Activated CD8-positive, alpha-beta memory T cell treated with anti-CD3 and anti-CD28 coated beads for 1 hour (primary cell): ENCODE measurements around the gene UROC1.
A peak's percentile ranks its signal among the peaks of the same experiment; 100 is the strongest.

ENCODE experiments used
- DNase-seq, 2 donors: peaks; one replicate each; pipeline ENCODE4 v3.0.0-alpha.2; 2020; ENCODE audit warnings: low read depth in 1 of 2; ENCODE audit errors: extremely low read depth in 1 of 2

UROC1 gene

DNA sequence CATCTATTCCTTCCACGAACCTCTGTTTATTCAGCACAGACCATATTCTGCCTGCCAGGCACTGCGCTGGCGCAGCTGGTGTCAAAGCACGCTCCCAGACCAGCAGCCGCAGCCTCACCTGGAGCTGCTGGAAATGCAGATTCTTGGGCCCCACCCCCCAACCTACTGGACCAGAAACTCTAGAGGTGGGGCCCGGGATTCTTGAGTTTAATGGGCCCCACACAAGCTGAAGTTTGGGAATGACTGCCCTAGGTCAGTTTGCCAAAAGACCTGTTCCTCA lies 13.4 kb upstream of the UROC1 start:
- no peak for DNase-seq

DNA sequence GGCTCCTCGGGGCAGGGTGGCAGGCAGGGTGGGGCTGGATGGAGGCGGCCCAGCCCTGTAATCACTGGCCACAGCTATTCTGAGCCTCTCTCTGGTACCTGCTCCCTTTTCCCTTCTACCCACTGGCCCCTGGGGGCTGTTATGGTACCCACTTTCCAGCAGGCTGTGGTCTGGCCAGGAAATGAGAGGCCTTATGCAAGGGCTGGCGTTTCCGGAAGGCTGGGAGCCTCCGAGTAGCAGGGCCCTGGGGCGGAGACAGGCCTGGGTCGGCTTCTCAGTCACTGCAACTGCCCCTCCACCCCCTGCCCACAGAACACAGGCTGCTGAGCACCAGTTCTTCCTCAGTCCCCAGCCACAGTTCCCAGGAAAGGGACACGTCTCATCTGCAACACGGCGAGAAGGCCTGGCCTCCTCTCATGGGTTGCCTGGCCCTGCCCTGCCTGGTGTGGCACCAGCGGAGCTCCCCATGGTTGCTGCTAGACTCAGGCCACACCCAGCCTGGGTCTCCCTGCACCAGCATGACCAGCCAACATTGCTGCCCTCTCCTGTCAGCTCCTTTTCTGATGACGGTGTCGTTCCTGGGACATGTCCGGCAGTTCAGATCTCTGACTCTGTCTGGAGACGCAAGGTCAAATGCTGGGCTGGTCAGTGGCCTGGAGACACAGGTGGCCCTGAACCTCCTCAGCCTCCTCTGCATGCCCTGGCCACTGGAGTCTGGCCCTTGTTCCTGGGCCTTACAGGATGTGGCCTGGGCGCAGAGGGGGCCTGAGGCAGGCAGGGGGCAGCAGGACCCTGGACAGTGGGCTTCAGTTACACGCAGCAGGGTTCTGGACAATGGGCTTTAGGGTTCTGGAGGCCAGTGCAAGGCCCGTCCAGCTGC lies 12.8 kb upstream of the UROC1 start:
- no peak for DNase-seq

DNA sequence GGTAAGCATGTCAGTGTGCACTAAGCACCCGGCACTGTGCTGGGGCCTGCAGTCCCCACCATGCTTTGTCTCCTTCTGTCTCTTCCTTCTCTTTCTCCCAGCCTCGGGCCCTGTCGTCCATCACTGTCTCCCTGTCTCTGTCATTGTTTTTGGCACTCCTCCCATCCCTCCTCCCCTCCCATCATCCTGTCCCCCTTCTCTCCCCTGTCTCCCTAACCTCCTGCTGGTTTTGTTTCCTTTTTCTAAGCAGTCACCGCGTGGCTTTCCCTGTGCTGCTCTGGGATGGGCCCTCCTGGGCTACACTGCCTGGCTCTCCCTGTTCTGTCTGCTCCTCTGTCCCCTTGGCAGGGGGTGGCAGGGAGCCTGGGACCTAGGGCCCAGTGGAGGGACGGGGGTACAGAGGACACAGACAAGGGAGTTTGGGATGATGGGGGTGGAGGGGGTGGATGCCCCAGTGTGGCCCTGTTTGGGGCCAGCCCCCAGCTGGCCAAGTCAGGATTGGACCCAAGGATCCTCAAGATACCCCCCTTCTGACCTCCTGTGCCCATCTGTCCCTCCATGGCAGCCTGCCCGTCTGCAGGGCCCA lies 12.1 kb upstream of the UROC1 start:
- no peak for DNase-seq

DNA sequence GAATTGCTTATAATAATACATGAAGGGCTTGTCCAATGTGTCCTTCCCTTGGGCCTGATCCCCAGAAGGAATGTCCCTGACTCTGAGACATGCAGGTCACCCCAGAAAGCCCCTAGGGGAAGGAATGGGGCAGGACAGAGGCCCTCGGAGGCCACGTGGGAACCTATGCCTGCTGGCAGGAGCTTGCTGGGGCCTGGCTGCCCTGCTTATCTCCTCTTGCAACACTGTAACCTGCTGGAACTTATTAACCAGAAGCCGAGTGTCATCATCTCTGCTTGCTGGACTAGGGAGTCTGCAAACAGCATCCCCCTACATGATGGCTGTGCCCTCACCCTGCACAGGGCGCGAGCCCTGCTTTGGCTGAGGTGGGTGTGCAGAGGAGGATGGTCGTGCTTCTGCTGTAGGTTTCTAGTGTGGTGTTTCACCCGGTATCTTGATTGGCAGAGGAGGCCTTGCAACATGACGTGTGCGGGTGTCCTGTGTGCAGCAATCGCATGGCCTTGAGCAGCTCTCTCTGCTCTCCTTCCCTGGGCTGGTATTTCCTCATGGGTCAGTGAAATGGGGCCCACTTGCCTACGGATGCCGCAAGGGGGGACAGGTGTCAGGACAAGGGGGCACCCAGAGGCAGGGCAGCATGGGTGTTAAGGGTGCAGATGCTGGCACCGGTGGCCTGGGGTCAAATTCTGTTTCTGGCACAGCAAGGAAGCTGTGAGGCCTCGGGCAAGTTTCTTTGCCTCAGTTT lies 11.4 kb upstream of the UROC1 start:
- no peak for DNase-seq

DNA sequence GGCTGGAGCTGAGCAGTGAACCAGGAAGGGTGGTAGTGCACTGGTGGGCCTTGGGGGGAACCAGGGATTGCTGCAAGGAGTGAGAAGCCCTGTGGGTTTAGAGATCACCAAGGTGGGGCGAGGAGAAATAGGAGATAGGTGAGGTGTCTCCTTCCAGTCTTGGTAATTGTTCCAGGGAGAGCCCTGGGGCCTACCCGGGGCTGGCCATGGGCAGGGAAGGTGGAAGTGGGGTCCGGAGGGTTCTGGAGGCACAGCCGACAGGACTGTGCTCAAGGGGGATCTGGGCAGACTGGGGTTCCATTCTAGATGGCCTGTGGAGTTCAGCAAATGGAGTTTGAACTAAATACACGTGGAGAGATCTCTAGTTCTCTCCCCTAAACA lies 10.8 kb upstream of the UROC1 start:
- no peak for DNase-seq

DNA sequence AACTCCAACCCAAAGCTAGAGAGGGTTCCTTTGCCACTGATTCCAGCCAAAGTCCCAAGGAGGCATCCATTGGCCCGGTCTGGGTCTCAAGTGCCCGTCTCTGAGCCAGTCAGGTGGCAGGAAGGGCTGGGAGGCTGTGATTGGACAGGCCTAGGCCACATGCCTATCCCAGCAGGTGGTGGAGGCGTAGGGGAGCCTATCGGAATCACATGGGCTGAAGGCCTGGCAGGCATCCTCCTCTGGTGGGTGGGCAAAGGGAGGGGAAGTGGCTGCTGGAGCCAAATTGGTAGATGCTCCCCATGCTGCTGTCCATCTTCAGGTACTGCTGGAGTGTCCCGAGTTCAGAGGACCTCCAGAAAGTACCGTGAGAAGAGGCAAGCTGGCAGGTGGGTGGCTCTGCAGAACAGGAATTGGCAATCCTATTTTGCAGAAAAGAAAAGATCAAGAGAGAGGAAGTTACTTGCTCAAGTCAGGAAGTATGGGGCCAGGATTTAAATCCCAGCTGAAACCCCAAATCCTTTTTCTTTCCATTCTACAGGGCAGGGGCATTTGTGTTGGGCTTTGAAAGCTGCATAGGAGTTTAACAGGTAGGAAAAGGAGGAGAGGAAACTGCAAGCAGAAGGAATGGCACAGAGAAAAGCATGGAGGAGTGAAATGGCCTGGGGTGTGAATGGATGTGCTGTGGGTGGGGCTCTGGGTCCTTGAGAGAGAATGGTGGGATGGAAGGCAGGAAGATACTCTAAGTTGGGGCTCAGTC lies 10.1 kb upstream of the UROC1 start:
- DNase-seq: no peak

DNA sequence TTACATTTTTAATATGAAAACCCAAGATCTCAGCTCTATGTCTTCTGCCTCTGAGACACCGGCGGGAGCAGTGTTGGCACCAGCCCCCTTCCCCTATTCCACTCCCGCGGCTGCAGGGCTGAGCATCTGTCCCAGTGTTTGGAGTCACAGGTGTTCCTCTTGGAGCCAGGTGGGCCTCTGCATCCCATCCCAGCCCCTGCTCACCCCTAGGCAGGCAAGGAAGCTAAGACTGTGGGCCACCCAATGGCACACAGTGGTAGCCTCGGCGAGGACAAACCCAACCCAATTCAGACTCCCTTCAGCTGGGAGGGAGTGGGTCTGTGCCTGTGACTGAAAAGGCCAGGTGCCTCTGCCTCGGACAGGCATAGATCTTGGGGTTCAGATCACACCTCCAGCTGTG lies 9.4 kb upstream of the UROC1 start:
- DNase-seq: no peak

DNA sequence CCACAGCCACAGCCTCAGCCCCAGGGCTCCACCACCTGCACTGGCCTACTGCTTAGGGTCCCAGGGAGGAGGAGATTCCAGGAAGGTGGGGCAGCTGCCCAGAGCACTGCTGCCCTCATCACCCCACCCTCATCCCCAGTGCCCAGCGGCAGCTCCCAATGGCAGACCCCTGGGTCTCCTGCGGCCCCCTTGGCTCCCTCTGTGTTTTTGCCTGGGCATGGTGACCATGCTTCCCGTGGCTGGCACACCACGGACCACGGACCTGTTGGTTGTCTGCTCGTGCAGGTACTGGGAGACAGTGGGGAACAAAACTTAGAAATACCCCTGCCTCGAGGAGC lies 9.1 kb upstream of the UROC1 start:
- DNase-seq: no peak

DNA sequence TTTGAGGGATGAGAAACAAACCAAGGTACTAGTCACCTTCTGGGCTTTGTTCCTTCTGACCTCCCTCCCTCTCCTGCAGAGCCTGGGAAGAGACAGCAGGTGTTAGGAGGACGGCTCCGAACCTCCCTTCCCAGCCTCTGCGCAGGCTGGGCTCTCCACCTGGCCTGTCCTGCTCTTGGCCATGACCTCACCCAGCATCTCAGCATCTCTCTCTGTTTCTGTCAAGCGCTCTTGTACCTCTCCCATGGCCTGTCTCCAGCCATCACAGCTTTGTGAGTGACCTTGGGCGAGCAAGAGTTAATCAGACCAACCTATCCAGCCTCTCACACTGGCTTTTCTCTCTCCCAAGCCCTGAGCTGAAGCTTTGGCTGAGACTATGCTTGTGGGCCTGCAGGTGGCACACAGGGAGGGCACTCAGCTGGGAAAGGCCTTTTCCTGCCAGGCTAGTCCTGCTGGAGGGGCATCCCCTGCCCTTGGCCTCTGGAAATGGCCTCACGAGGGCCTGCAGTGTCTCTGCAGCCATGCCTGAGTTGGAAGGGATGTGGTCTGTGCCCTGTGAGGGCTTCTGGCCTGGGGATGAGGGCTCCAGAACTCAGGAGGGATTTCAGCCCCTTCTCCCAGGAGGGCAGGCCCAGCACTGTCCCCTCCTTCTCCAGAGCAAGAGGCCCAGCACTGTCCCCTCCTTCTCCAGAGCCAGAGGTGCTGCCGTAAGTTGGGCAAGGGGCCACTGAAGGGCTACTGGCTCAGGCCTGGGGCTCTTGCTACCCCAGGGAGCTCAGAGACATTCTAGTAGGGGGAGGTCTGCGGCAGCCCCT lies 8.5 kb upstream of the UROC1 start:
- no peak for DNase-seq

DNA sequence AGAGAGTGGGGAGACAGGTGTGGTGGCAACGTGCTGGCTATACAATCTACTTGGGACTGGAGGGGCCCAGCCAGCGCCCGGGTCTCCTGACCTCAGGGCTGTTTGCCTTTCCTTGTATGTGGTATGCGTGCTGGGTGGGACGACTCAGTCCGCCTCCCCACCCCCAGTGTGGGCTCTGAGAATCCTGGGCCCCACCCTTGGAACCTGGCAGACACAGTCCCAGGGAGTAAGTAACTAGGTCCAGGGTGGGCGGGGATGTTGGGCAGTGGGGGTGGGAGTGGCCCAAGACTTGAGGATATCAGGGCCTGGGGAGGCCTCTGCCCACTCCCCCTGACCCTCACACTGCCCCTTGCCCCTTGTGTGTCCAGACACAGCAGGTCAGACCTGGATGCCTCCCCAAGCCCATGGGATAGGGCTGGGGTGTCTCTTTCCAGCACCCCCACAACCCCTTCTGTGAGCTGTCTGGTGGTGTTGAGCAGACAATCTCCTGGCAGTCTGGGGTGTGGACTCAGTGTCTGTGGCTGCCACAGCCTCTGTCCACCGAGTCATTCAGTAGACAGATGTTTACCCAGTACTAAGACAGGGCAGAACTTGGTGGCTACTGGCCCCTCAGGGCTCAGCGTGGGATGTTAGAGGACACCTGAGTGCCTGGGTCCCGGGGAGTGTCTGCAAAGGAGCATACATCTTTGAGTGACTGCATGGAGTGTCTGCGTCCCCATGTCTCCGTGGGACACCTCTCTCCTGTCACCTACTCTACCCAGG lies 7.7 kb upstream of the UROC1 start:
- no peak for DNase-seq

DNA sequence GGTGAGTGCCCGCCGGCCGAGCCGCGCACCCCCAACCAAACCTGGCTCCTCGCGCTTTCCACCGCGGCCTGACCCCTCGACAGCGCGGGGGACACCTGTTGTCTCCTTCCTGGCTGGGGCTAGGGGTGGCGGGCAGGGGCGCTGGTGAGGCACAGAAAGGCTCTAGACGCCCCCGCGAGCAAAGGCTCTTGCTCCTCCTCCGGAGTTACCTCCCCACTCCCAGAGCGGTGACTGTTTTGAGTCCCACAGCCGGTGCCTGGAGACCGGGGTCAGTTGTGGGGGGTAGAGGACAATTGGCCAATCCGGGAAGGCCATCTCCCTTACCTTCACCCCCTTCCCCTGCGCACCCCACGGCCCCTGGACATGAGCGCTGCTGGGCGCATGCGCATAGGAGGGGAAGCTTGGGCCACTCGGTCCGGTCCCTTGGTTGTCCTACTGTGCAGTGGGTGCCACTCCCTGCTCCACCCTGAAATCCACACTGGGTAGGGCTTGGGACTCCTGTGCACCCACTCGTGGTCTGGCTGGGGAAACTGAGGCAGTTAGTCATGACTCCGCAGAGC lies 6.9 kb upstream of the UROC1 start:
- DNase-seq: no peak

DNA sequence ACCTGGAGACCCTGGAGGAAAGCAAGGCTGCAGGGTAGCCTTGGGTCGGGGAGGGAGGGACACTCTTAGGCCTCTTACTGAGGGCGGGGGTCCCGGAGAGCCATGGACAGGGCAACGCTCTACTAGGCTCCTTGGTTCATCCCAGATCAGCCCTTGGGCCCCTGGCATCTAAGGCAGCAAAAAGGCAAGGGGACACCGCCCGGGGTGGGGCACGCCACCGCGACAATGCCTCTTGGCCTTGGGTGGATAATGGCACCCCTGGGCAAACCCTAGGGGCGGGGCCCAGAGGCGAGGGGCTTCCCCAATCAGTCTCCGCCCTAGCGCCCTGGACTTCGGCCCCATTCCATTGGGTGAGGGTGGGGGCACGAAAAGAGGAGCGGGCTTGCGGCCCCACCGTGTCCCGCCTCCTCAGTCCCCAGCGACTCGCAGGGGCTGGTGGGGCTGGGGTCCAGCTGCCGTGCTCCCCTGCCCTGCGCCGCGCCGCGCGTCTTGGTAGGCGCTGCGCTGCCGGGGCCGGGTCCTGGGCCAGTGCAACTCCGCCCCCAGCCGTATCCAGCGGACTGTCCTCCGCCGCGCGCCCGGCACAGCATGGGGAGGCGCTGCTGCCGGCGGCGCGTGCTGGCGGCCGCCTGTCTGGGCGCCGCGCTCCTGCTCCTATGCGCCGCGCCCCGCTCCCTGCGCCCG lies 6.3 kb upstream of the UROC1 start, which contains the start of gene CHST13:
Gene CHST13, plus strand, starts transcription at position 411 of the 684 bp plus-strand sequence. Its CDS starts 178 bp downstream, at position 589.
- DNase-seq: no peak

DNA sequence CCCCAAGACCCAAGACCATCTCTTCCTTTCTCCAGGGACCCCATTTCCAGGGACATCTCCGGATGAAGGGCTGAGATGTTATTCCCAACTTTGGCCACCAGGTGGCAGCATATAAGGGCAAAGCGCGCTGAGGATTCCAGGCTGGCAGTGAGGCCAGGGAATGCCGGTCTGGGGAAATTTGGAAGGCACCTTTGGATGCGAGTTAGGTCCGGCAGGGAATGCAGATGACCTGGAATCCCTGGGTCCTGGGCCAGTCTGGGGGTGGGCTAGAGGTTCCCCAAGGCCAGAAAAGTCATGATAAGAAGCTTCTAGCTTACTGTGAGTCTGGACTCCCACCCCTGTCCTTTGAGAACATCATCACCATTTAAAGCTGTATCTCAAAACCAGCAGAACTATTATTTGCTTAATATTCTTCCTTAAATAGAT lies 4.8 kb upstream of the UROC1 start:
- DNase-seq: peak in 1 of 2 donors; percentile 15

DNA sequence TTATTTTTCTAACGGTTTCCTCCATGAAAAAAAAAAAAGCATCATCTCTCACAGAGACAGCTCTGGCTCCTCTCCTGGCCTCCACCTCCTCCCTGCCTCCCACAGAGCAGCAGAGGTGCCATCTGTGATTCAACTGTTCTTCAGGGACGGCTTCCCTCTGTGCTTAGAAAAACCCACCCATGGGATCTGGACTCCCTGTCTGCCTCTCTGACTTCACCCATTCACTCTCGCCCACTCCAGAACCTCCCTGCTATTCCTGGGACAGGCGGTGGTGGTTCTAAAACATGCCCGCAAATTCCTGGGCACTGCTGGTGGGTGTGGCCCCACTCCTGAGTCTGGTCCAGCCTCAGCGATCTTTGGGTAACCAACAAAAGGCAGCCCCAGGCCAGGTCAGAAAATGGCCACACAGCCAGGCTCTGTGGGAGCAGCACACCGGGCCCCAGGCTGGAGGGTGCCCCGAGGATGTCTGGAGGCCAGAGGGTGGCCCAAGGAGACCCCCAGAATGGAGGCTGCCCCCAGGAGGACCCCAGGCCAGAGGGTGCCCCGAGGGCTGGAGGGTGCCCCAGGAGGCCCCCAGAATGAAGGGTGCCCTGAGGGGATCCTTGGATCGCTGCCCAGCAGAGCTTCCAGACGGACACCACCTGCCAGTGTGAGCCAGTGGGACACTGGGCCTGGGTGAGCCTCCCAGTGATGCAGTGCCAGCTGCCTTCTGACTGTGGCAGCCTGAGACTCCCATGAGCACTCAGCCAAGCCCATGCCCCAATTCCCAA lies 3.7 kb upstream of the UROC1 start:
- DNase-seq: no peak

DNA sequence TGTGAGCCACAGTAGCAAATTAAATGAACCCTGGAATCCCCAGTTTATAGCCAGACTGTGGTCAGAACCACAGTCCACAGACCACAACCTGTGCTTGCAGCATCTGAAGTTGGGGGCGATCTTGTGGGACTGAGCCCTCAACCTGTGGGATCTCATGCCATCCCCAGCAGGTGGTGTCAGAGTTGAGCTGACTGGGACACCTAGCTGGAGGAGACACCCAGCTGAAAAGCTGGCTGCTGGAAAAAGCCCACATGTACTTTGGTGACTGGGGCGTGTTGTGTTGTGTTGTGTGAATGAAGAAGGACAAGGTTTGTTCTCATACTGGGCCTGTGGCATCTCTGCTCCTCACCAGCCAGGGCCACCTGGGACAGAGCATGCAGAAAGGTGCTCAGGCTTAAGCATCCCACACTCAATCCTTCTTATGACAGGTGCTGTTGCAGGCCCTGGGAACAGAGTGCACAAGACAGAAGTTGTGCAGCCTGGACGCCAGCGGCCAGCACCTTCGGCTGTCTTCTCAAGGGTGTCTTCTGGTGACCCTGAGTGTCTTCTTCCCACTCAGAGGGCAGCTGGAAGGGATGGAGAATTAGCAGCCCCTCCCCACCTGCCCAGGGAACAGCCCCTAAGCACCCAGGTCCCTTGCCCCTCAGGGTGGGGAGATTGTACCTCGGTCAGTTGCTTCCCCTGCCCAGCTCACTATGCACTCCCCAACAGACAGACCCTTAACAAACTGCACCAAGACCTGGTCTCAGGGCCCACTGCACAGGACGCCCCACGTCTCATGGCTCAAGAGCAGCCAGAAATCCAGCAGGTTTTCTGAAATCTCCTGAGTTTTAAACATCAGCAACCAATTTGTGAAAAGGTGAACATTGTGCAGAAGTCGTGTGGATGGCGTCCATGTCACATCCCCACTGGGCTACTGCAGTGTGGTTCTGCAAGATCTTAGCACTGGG lies 2.2 kb upstream of the UROC1 start:
- no peak for DNase-seq

DNA sequence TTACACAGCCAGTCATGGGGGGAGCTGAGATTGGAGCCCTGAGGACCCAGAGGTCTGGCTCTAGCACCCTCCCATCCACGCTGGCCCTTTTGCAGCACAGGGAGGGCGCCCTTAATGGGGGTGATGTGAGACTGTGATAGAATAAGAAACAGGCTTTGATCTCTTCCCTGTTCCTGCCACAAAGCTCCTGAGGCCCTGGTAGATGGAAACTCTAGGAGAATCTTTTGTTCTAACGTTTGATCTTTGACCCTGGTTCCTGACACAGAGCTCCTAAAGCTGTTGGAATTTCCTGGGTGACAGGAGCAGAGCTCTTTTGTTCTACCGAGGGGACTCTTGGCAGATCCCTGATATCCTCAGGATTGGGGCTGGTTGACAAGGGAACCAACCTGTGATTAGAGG lies 1.2 kb upstream of the UROC1 start:
- DNase-seq: no peak
